ENCODE data around the gene AK2.
A peak's percentile ranks its signal among the peaks of the same experiment; 100 is the strongest.

The AK2 gene

DNA sequence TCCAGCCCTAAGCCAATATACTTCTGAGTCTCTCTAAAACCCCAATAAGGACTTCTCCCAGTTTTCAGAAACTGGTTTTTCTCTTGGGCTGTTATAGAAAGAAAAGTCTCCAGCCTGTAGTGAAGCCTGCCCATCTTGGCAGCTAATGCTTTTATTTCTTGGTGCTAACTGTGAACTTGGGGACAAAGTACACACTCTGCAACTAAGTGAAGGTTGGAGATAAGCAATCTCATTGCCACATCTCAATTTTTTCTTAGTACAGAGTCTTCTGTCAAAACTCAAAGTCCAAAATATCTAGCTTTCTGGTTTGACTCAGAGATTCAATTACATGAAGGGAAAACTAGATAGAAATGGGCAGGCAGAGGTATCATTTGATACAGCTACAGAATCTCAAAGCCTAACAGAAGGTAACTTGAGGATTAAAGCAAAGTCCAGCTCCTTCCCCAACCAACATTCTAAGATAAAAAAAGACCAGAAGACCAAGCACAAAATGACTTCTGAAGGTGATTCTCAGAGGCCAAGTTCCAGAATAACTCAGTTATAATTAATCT is 14.0 kb downstream of the AK2 start (continued):
- TF ChIP-seq ZNF175 (tag by site-specific recombination; IDR thresholded peaks at IDR 0.05) (no peak), SP3 (tag by site-specific recombination; IDR thresholded peaks at IDR 0.05) (no peak), HOXC10 (CRISPR knock-in tag; IDR thresholded peaks at IDR 0.05) (no peak)

GRCh38 chr1:33021567-33022431 is 14.9 kb downstream of the AK2 start:
- POLR2A ChIA-PET = interaction anchor here (0.7 kb wide), 1 partner anchor 65 kb away, joined by 8 read pairs; no protein-coding TSS in a partner anchor
- Histone ChIP-seq H3K4me1 (ENCODE audit: control insufficient read depth, insufficient read depth, low read length) (no peaks in the 10 kb centered on the region), H3K9me3 (ENCODE audit: control insufficient read depth, insufficient read depth, low read depth, low read length) (no peaks in the 10 kb centered on the region), H3K27ac (ENCODE audit: extremely low read depth, low read depth, low read length) (no peak overlapping the region), H3K36me3 (ENCODE audit: control insufficient read depth in 2 of 2, insufficient read depth in 1 of 2, low read length in 2 of 2) (peaks cover 32 to 79% of the 10 kb centered on the region in 2 experiments), H3K4me3 (ENCODE audit: low read depth, low read length) (no peak overlapping the region)
- TF ChIP-seq ZNF76 (tag by site-specific recombination; IDR thresholded peaks at IDR 0.05; ENCODE audit: borderline replicate concordance, low read depth) = no peak
- TF ChIP-seq ZNF362 (tag by site-specific recombination; IDR thresholded peaks at IDR 0.05) = 0 out of 2 replicates have a peak, but pooled peaks have one; percentile 27
- TF ChIP-seq, protein P1, sequence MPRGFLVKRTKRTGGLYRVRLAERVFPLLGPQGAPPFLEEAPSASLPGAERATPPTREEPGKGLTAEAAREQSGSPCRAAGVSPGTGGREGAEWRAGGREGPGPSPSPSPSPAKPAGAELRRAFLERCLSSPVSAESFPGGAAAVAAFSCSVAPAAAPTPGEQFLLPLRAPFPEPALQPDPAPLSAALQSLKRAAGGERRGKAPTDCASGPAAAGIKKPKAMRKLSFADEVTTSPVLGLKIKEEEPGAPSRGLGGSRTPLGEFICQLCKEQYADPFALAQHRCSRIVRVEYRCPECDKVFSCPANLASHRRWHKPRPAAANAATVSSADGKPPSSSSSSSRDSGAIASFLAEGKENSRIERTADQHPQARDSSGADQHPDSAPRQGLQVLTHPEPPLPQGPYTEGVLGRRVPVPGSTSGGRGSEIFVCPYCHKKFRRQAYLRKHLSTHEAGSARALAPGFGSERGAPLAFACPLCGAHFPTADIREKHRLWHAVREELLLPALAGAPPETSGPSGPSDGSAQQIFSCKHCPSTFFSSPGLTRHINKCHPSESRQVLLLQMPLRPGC (tag by site-specific recombination; IDR thresholded peaks at IDR 0.05) = no peak
- CTCF ChIA-PET = interaction anchor here (0.6 to 1.2 kb wide), 5 partner anchors 7 to 105 kb away, joined by 3 to 5 read pairs (median 3); no protein-coding TSS in a partner anchor

GRCh38 chr1:33018112-33018511 is 18.6 kb downstream of the AK2 start:
- Histone ChIP-seq H3K27ac (ENCODE audit: extremely low read depth, low read depth, low read length) (no peak overlapping the region), H3K4me1 (ENCODE audit: control insufficient read depth, insufficient read depth, low read length) (no peaks in the 10 kb centered on the region), H3K36me3 (ENCODE audit: control insufficient read depth in 2 of 2, insufficient read depth in 1 of 2, low read length in 2 of 2) (peaks cover 40 to 84% of the 10 kb centered on the region in 2 experiments), H3K9me3 (ENCODE audit: control insufficient read depth, insufficient read depth, low read depth, low read length) (no peaks in the 10 kb centered on the region), H3K4me3 (ENCODE audit: low read depth, low read length) (no peak overlapping the region)
- CTCF ChIA-PET = interaction anchor here (1.0 to 1.5 kb wide), 2 partner anchors 87 to 141 kb away, joined by 3 read pairs; no protein-coding TSS in a partner anchor
- TF ChIP-seq ZNF777 (tag by site-specific recombination; IDR thresholded peaks at IDR 0.05; ENCODE audit: borderline replicate concordance) = no peak
- TF ChIP-seq KLF8 (tag by site-specific recombination; IDR thresholded peaks at IDR 0.05) = no peak
- TF ChIP-seq, protein P2, sequence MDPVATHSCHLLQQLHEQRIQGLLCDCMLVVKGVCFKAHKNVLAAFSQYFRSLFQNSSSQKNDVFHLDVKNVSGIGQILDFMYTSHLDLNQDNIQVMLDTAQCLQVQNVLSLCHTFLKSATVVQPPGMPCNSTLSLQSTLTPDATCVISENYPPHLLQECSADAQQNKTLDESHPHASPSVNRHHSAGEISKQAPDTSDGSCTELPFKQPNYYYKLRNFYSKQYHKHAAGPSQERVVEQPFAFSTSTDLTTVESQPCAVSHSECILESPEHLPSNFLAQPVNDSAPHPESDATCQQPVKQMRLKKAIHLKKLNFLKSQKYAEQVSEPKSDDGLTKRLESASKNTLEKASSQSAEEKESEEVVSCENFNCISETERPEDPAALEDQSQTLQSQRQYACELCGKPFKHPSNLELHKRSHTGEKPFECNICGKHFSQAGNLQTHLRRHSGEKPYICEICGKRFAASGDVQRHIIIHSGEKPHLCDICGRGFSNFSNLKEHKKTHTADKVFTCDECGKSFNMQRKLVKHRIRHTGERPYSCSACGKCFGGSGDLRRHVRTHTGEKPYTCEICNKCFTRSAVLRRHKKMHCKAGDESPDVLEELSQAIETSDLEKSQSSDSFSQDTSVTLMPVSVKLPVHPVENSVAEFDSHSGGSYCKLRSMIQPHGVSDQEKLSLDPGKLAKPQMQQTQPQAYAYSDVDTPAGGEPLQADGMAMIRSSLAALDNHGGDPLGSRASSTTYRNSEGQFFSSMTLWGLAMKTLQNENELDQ (tag by site-specific recombination; IDR thresholded peaks at IDR 0.05; ENCODE audit: low read depth) = no peak
- no peak for TF ChIP-seq ZNF596 (tag by site-specific recombination; IDR thresholded peaks at IDR 0.05)
- TF ChIP-seq AEBP2 (tag by site-specific recombination; IDR thresholded peaks at IDR 0.05; ENCODE audit: borderline replicate concordance) = no peak
- TF ChIP-seq ZNF155 (tag by site-specific recombination; IDR thresholded peaks at IDR 0.05) = no peak
- no peak for TF ChIP-seq ZNF114 (tag by site-specific recombination; IDR thresholded peaks at IDR 0.05)
- TF ChIP-seq ZNF530 (tag by site-specific recombination; IDR thresholded peaks at IDR 0.05; ENCODE audit: low read depth) = no peak
- TF ChIP-seq, protein P3, sequence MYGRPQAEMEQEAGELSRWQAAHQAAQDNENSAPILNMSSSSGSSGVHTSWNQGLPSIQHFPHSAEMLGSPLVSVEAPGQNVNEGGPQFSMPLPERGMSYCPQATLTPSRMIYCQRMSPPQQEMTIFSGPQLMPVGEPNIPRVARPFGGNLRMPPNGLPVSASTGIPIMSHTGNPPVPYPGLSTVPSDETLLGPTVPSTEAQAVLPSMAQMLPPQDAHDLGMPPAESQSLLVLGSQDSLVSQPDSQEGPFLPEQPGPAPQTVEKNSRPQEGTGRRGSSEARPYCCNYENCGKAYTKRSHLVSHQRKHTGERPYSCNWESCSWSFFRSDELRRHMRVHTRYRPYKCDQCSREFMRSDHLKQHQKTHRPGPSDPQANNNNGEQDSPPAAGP (tag by site-specific recombination; IDR thresholded peaks at IDR 0.05) = no peak
- POLR2A ChIA-PET = interaction anchor here (0.6 kb wide), 1 partner anchor 15 kb away, joined by 3 read pairs; no protein-coding TSS in a partner anchor

Measured in HEK293 (cell line).